Adrenal gland (tissue), 12 donors: Measurements from ENCODE around the gene AFTPH. TPM values are rescaled to one million over a fixed set of nuclear protein-coding genes. Genes with fewer than 3 reads are reported as not detected.

ENCODE experiments used
- DNase-seq, 7 donors: peaks; one replicate each; pipeline ENCODE4 v3.0.0-alpha.2; 2019 to 2020
- H3K27ac ChIP-seq, 5 donors: fragments of 200-600 bp; sonication (generic) in 4 of 5; 1 replicate in 3 of 5; 2 replicates in 2 of 5; pipeline versions ENCODE4 v1.5.1 to v1.8.0; 2016 to 2020; ENCODE audit warnings: mild to moderate bottlenecking in 1 of 5
- H3K27me3 ChIP-seq: fragments of 200-600 bp; 2 replicates; pipeline ENCODE4 v1.8.0; 2021
- H3K36me3 ChIP-seq, 2 donors: fragments of 200-600 bp; replicated peaks in 1 of 2; 1 replicate in 1 of 2; 2 replicates in 1 of 2; pipeline versions ENCODE4 v1.5.1 to v1.8.0; 2018 to 2022
- H3K4me1 ChIP-seq, 2 donors: fragments of 200-600 bp; replicated peaks in 1 of 2; 1 replicate in 1 of 2; 2 replicates in 1 of 2; pipeline versions ENCODE4 v1.5.1 to v1.8.0; 2018 to 2021
- H3K4me3 ChIP-seq, 4 donors: fragments of 200-600 bp; sonication (generic) in 3 of 4; one replicate each; pipeline ENCODE4 v1.5.1; 2016 to 2018
- H3K9me3 ChIP-seq, 3 donors: fragments of 200-600 bp; sonication (generic) in 1 of 3; replicated peaks in 1 of 3; 1 replicate in 2 of 3; 2 replicates in 1 of 3; pipeline versions ENCODE4 v1.5.1 to v1.8.0; 2016 to 2021
- POLR2A ChIP-seq, 2 donors: fragments of 450-650 bp; IDR thresholded peaks; one replicate each; pipeline ENCODE4 v1.6.1; 2017; ENCODE audit warnings: antibody characterized with exemption in 2 of 2, mild to moderate bottlenecking in 2 of 2, moderate library complexity in 1 of 2
- WGBS, 4 donors: extraction: QIAGEN DNeasy Blood & Tissue Kit in 2 of 4; methylation state at CpG; one replicate each; pipeline versions ENCODE4 v1.1.5 to v1.1.7; 2013 to 2017; 5-methylcytosine and 5-hydroxymethylcytosine counted together
- intact Hi-C, 2 donors: fragments of 100-400 bp; cut with DNase I; formaldehyde crosslinking; loops; one replicate each; pipeline versions ENCODE4 v1.14.1 to v1.15.0; 2022 to 2023
- polyA plus RNA-seq, 3 donors: library from polyadenylated mRNA; stranded (reverse); fragments of 200-250 nt in 2 of 3; fragments of 350-450 nt in 1 of 3; fragmentation: Illumina TruSeq in 1 of 3; extraction: RNeasy Lipid Tissue Mini Kit (QIAGEN cat#74804) in 1 of 3; gene quantifications; one replicate each; pipeline ENCODE4 v1.2.3, GENCODE V29; 2013 to 2014
- total RNA-seq, 9 donors: library from RNA; depleted of rRNA in 4 of 9; stranded (reverse); fragments of >200 nt in 4 of 9; fragments of 120-200 nt in 1 of 9; fragmentation: NEBNext Ultra II Directional in 1 of 9; extraction: Animal tissue kit (Norgen Biotek cat#: 25700) in 1 of 9; gene quantifications; one replicate each; pipeline versions ENCODE4 v1.1.0 to v1.2.4, GENCODE V29; 2013 to 2023
- TF ChIP-seq, protein P1 (sequence below), 6 experiments: fragments of 450-650 bp in 4 of 6; fragments of 200-600 bp in 2 of 6; sonication (generic) in 1 of 6; IDR thresholded peaks; 1 replicate in 5 of 6; 2 replicates in 1 of 6; pipeline versions ENCODE4 v1.5.1 to v1.8.0; 2016 to 2021; ENCODE audit warnings: antibody characterized with exemption in 6 of 6, mild to moderate bottlenecking in 2 of 6, moderate library complexity in 1 of 6
- donor health status: healthy with polysubstance abuse.
- donor health status: Bipolar disorder and iron deficiency.
- donor health status: DM: yes; HTN: yes; CAD: no.
- donor health status: DM: no; HTN: no; CAD: no.
- donor health status: DM: no; HTN: no; CAD: no.
- donor health status: DM: yes; HTN: yes; CAD: no.

AFTPH gene
- total and polyA plus RNA-seq, 12 donors, result 25.7 to 58.5 (median 36.1) TPM

DNA sequence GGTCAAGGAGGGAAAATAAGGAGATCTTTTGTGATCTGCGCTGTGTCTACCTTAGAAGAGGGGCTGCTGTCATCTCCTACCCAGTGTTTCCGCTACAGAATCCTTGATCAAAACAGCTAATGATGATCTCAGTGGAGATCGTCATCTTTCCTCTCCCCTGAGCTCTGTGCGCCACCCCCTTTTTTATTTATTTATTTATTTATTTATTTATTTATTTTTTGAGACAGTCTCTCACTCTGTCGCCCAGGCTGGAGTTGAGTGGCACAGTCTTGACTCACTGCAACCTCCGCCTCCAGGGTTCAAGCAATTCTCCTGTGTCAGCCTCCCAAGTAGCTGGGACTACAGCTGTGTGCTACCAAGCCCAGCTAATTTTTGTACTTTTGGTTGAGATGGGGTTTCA is 74.1 kb downstream of the AFTPH start:
- no peak for TF ChIP-seq POLR2A (IDR thresholded peaks at IDR 0.05)
- TF ChIP-seq, protein P1, sequence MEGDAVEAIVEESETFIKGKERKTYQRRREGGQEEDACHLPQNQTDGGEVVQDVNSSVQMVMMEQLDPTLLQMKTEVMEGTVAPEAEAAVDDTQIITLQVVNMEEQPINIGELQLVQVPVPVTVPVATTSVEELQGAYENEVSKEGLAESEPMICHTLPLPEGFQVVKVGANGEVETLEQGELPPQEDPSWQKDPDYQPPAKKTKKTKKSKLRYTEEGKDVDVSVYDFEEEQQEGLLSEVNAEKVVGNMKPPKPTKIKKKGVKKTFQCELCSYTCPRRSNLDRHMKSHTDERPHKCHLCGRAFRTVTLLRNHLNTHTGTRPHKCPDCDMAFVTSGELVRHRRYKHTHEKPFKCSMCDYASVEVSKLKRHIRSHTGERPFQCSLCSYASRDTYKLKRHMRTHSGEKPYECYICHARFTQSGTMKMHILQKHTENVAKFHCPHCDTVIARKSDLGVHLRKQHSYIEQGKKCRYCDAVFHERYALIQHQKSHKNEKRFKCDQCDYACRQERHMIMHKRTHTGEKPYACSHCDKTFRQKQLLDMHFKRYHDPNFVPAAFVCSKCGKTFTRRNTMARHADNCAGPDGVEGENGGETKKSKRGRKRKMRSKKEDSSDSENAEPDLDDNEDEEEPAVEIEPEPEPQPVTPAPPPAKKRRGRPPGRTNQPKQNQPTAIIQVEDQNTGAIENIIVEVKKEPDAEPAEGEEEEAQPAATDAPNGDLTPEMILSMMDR (IDR thresholded peaks at IDR 0.05), result no peak
- H3K27me3 ChIP-seq, result no peaks in the 10 kb centered on the region
- H3K27ac ChIP-seq, result no peak overlapping the region
- intact Hi-C loops, result loop anchor here in 1 of 2 donors (5.0 to 10.0 kb wide), 2 partner anchors 47 to 264 kb away; no protein-coding TSS in a partner anchor
- no peak for DNase-seq
- H3K9me3 ChIP-seq, result no peaks in the 10 kb centered on the region
- H3K36me3 ChIP-seq, result no peaks in the 10 kb centered on the region
- WGBS, 4 donors, result 93 to 97% (median 95%) methylated on average over 6 of the region's 6 CpGs
- H3K4me1 ChIP-seq, result peaks cover 0 to 9% of the 10 kb centered on the region in 2 donors
- H3K4me3 ChIP-seq, result no peak overlapping the region

DNA sequence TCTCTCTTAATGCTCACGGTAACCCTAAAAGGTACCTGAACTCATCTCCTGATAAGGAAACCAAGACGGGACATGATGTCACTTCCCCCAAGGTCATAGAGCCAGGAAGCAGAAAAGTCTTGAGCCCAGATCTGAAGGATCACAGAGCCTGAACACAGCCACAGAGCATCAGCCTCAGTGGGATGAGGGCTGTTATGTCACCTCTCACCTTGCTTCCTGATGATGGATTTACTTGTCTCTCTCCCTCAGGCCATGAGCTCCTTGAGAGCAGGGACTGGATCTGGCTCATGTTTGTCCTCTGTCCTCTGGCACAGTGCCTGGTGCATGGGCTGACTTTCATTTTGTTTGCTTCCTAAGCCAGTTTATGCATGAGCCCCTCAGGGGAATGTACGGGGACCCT is 75.3 kb downstream of the AFTPH start:
- H3K9me3 ChIP-seq, result no peaks in the 10 kb centered on the region

DNA sequence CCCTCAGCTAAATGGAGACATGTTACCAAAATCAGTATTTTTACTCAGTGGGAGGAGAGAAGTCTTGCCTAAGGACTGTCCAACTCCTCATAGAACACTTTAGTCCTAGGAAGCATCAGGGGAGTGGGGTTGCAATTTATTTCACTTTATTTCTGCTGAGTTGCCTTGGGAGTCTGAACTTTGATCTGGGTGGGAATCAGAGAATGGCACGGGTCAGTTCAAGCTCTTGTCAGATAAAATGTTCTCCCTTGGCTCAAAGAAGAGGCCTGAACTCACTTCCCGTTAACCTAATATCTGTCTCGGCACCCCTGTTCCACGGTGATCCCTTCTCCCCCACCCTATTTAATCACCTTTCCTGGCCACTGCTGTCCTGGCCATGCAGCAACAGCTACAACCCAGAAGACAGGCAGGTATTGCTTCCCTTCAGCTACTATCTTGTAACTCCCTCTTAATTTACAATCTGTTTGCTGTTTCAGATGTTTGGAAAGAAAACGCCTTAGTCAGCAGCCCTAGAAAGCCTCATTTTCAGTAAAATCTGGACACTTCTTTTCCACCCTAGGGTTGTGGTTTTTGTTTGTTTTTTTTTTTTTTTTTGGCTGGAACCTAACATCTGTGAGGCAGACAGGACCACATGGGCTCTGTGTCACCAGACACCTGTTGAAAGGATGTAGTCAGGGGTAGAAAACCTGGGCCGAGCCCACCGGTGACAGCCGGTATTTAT is 77.1 kb downstream of the AFTPH start:
- DNase-seq, result no peak
- H3K27me3 ChIP-seq, result no peaks in the 10 kb centered on the region
- intact Hi-C loops, result no loop called here
- H3K27ac ChIP-seq, result no peak overlapping the region
- TF ChIP-seq, protein P1 (IDR thresholded peaks at IDR 0.05), result no peak
- TF ChIP-seq POLR2A (IDR thresholded peaks at IDR 0.05), result no peak
- H3K36me3 ChIP-seq, result no peaks in the 10 kb centered on the region
- H3K4me1 ChIP-seq, result peaks cover 9 to 10% of the 10 kb centered on the region in 2 donors
- H3K4me3 ChIP-seq, result no peak overlapping the region
- 70 to 75% (median 71%) methylated on average over 8 of the region's 8 CpGs for WGBS, 4 donors
- H3K9me3 ChIP-seq, result no peaks in the 10 kb centered on the region

More for the DNA sequence above, 75.3 kb downstream of the AFTPH start:
- no peaks in the 10 kb centered on the region for H3K36me3 ChIP-seq
- intact Hi-C loops, result loop anchor here in 1 of 2 donors (5.0 to 10.0 kb wide), 2 partner anchors 45 to 263 kb away; no protein-coding TSS in a partner anchor
- WGBS, 4 donors, result 30 to 41% (median 36%) methylated on average over 3 of the region's 3 CpGs
- no peak overlapping the region for H3K4me3 ChIP-seq
- DNase-seq, result peak in 6 of 7 donors; percentile 37 to 83 (median 56)
- TF ChIP-seq, protein P1 (IDR thresholded peaks at IDR 0.05), result no peak
- TF ChIP-seq POLR2A (IDR thresholded peaks at IDR 0.05), result no peak
- H3K27me3 ChIP-seq, result no peaks in the 10 kb centered on the region
- peaks cover 1 to 9% of the 10 kb centered on the region in 2 donors for H3K4me1 ChIP-seq
- no peak overlapping the region for H3K27ac ChIP-seq

DNA sequence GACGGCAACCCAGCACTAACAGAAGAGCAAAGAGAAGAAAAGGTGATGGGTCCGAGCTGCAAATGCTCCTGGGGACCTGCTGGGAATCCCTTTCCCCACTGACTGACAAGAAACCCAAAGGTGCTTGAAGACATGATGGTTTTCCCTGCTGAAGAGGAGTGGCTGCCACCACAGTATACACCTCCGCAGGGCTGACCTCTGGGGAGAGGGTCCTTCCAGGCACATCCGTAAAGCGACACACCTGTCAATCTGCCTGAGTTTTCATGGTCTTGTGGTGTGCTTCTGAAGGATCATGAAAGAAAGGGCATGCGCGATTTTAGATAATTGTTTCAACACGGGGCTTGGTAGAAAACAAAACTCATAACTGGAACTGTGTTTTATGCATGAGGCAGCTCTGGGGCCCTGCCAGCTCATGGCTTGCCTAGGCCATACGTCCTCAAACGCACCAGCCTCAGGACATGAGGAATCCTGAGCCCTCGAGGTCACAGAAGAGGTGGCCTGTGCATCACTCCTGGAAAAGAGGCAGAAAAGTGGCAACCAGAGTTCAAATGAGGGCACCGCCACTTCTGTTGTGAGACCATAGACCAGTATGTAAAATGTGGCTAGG is 77.8 kb downstream of the AFTPH start:
- no peak overlapping the region for H3K27ac ChIP-seq
- TF ChIP-seq POLR2A (IDR thresholded peaks at IDR 0.05), result no peak
- TF ChIP-seq, protein P1 (IDR thresholded peaks at IDR 0.05), result no peak
- H3K27me3 ChIP-seq, result no peaks in the 10 kb centered on the region
- no peaks in the 10 kb centered on the region for H3K9me3 ChIP-seq
- H3K4me3 ChIP-seq, result no peak overlapping the region
- intact Hi-C loops, result no loop called here
- DNase-seq, result no peak
- 76 to 85% (median 81%) methylated on average over 12 of the region's 12 CpGs for WGBS, 4 donors
- H3K4me1 ChIP-seq, result peaks cover 9 to 10% of the 10 kb centered on the region in 2 donors
- H3K36me3 ChIP-seq, result no peaks in the 10 kb centered on the region
